C4-2B (cell line): ENCODE results near the gene PLXDC2.

Experiments used
- H3K27ac ChIP-seq: fragments of 450-650 bp; 2 replicates; pipeline ENCODE4 v1.5.1; 2017
- CTCF ChIP-seq: fragments of 450-650 bp; conservative IDR thresholded peaks from 2 replicates; pipeline ENCODE4 v1.5.1; 2017; ENCODE audit warnings: mild to moderate bottlenecking
- ZFX ChIP-seq: fragments of 450-650 bp; IDR thresholded peaks from 2 replicates; pipeline ENCODE4 v1.6.1; 2017

The PLXDC2 gene

GRCh38 chr10:19913987-19914386 lies 97.8 kb downstream of the PLXDC2 start:
- TF ChIP-seq ZFX (no peak), CTCF (no peak)
- no peak overlapping the region for H3K27ac ChIP-seq

GRCh38 chr10:19915125-19915524 lies 98.9 kb downstream of the PLXDC2 start:
- TF ChIP-seq ZFX, result no peak
- no peak for TF ChIP-seq CTCF

GRCh38 chr10:19915816-19916215 lies 99.6 kb downstream of the PLXDC2 start:
- TF ChIP-seq CTCF, result no peak
- TF ChIP-seq ZFX, result no peak
- no peak overlapping the region for H3K27ac ChIP-seq

More at GRCh38 chr10:19915125-19915524, 98.9 kb downstream of the PLXDC2 start:
- no peak overlapping the region for H3K27ac ChIP-seq

- no peak for TF ChIP-seq ZFX
- TF ChIP-seq CTCF, result no peak
- no peak overlapping the region for H3K27ac ChIP-seq
Observed at GRCh38 chr10:19917751-19918478, 101.7 kb downstream of the PLXDC2 start.

- no peak for TF ChIP-seq CTCF
- TF ChIP-seq ZFX, result no peak
- H3K27ac ChIP-seq, result no peak overlapping the region
Observed at GRCh38 chr10:19918794-19919193, 102.6 kb downstream of the PLXDC2 start.

GRCh38 chr10:19919671-19920070 lies 103.4 kb downstream of the PLXDC2 start:
- TF ChIP-seq CTCF (no peak), ZFX (no peak)
- H3K27ac ChIP-seq, result no peak overlapping the region

- H3K27ac ChIP-seq, result no peak overlapping the region
- TF ChIP-seq CTCF (no peak), ZFX (no peak)
Observed at GRCh38 chr10:19920075-19920726, 104.0 kb downstream of the PLXDC2 start.
